AG09309 (cell line): Measurements from ENCODE around the gene VWA3B.

ENCODE experiments used
- DNase-seq: peaks from one replicate; pipeline ENCODE4 v3.0.0-alpha.2; 2010; ENCODE audit warnings: low read depth
- H3K4me3 ChIP-seq: 2 replicates; pipeline ENCODE4 v1.5.1; 2011; ENCODE audit warnings: mild to moderate bottlenecking, low read depth, low read length, moderate library complexity; ENCODE audit not compliant: control insufficient read depth
- CTCF ChIP-seq: IDR thresholded peaks from 2 replicates; pipeline ENCODE4 v1.5.1; 2011; ENCODE audit warnings: mild to moderate bottlenecking, low read depth, low read length, inconsistent platforms; ENCODE audit not compliant: insufficient read depth, control insufficient read depth; ENCODE audit errors: missing control alignments

Gene VWA3B

GRCh38 chr2:98165516-98166071 is 78.6 kb downstream of the VWA3B start:
- DNase-seq, result no peak
- no peak for TF ChIP-seq CTCF
- H3K4me3 ChIP-seq, result no peak overlapping the region

- H3K4me3 ChIP-seq, result no peak overlapping the region
- TF ChIP-seq CTCF, result no peak
- no peak for DNase-seq
Observed at GRCh38 chr2:98167916-98168315, 80.9 kb downstream of the VWA3B start.

GRCh38 chr2:98170076-98170475 is 83.1 kb downstream of the VWA3B start:
- no peak overlapping the region for H3K4me3 ChIP-seq
- no peak for DNase-seq
- no peak for TF ChIP-seq CTCF

GRCh38 chr2:98172150-98172765 is 85.3 kb downstream of the VWA3B start:
- no peak for DNase-seq
- H3K4me3 ChIP-seq, result no peak overlapping the region
- no peak for TF ChIP-seq CTCF

GRCh38 chr2:98172951-98173350 is 86.0 kb downstream of the VWA3B start:
- DNase-seq, result no peak
- TF ChIP-seq CTCF, result no peak
- no peak overlapping the region for H3K4me3 ChIP-seq

GRCh38 chr2:98175811-98176210 is 88.8 kb downstream of the VWA3B start:
- no peak for DNase-seq
- no peak overlapping the region for H3K4me3 ChIP-seq
- no peak for TF ChIP-seq CTCF
